ENCODE data around the gene MGAT4B. TPM values are rescaled to one million over a fixed set of nuclear protein-coding genes. Genes with fewer than 3 reads are reported as not detected.

MGAT4B gene
- total and polyA plus RNA-seq, 4 experiments from 2014 or later, result 8.3 to 121 (median 71.5) TPM

DNA sequence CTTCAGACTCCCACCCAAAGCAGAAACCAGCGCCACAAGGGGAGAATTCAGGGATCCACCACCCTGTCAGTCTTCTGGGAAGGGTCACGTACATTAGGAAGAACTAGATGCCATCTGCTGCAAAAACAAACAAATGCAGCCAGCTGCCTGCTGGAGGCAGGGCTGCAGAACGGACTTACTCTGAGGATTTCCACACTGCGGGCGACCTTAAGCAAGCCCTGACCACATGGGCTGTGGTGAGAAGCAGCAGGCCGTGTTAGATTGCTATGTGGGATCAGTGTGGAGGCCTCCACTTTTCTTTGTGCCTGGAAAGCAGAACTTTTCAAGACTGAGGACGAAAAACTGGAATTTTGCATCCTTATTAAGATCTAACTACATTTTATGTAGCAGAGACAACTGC, 26.3 kb downstream of the MGAT4B start:
- H3K27ac ChIP-seq (ENCODE audit: low read depth, low read length), result no peak overlapping the region
- H3K36me3 ChIP-seq (ENCODE audit: insufficient read depth, low read length), result peaks cover 29% of the 10 kb centered on the region
- Mint-ChIP-seq H3K27me3 (no peaks in the 10 kb centered on the region), H3K4me3 (no peak overlapping the region), H3K27ac (no peak overlapping the region), H3K9me3 (no peaks in the 10 kb centered on the region), H3K36me3 (peaks cover 21 to 43% of the 10 kb centered on the region in 2 donors), H3K4me1 (peaks cover 0 to 1% (median 0%) of the 10 kb centered on the region in 4 donors)
- ChIA-PET POLR2A (ENCODE audit: partially characterized antibody) (interaction anchor here (1.1 kb wide), 1 partner anchor 14 kb away, joined by 3 read pairs; no protein-coding TSS in a partner anchor), CTCF (ENCODE audit: partially characterized antibody) (interaction anchor here (1.1 to 9.5 kb wide), 2 partner anchors 17 kb away, joined by 3 to 38 read pairs; no protein-coding TSS in a partner anchor)
- H3K9me3 ChIP-seq (ENCODE audit: control insufficient read depth in 1 of 2, low read length in 2 of 2), result no peaks in the 10 kb centered on the region
- no peak for DNase-seq
- H3K4me3 ChIP-seq (ENCODE audit: low read length in 2 of 2), result no peak overlapping the region
- H3K27me3 ChIP-seq (ENCODE audit: insufficient read depth, low read length), result no peaks in the 10 kb centered on the region
- H3K4me1 ChIP-seq (ENCODE audit: insufficient read depth, low read length), result no peaks in the 10 kb centered on the region
- intact Hi-C loops (cut with micrococcal nuclease), result no loop called here

- peak overlapping the region in 2 of 7 donors; percentile 57 to 60 for H3K27ac Mint-ChIP-seq
- intact Hi-C loops (cut with micrococcal nuclease), result no loop called here
- no peaks in the 10 kb centered on the region for H3K9me3 ChIP-seq (ENCODE audit: control insufficient read depth in 1 of 2, low read length in 2 of 2)
- H3K27me3 Mint-ChIP-seq, result no peaks in the 10 kb centered on the region
- CTCF ChIA-PET (ENCODE audit: partially characterized antibody), result interaction anchor here (1.1 to 9.5 kb wide), 2 partner anchors 17 kb away, joined by 3 to 38 read pairs; no protein-coding TSS in a partner anchor
- peaks cover 33% of the 10 kb centered on the region for H3K36me3 ChIP-seq (ENCODE audit: insufficient read depth, low read length)
- H3K36me3 Mint-ChIP-seq, result peaks cover 21 to 44% of the 10 kb centered on the region in 2 donors
- no peak overlapping the region for H3K4me3 Mint-ChIP-seq
- peaks cover 0 to 1% (median 0%) of the 10 kb centered on the region in 4 donors for H3K4me1 Mint-ChIP-seq
- no peak overlapping the region for H3K4me3 ChIP-seq (ENCODE audit: low read length in 2 of 2)
- POLR2A ChIA-PET (ENCODE audit: partially characterized antibody), result no interaction called here
- no peak for DNase-seq
- no peaks in the 10 kb centered on the region for H3K4me1 ChIP-seq (ENCODE audit: insufficient read depth, low read length)
- no peak overlapping the region for H3K27ac ChIP-seq (ENCODE audit: low read depth, low read length)
- H3K9me3 Mint-ChIP-seq, result no peaks in the 10 kb centered on the region
- no peaks in the 10 kb centered on the region for H3K27me3 ChIP-seq (ENCODE audit: insufficient read depth, low read length)
These were observed 26.8 kb downstream of the MGAT4B start for GRCh38 chr5:179779826-179780225.

DNA sequence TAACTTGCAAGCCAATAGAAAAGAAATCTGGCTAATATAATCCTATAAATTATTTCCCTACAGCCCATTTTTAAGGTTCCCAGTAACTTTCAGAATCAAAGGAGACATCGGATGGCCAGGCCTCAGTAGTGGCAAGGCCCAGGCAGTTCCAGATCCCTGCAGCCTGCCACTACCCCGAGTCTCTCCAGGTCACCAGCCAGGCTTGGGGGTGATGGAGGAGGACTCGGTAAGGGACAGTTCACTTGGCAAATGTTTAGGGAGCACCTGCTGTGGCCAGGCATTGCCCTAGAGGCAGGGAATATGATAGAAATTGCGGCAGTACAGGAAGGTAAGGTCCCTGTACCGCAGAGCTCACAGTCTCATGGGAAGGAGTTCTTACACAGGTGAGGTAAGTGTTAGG, 28.1 kb downstream of the MGAT4B start:
- ChIA-PET CTCF (ENCODE audit: partially characterized antibody) (interaction anchor here (3.4 kb wide), 1 partner anchor 15 kb away, joined by 15 read pairs; no protein-coding TSS in a partner anchor), POLR2A (ENCODE audit: partially characterized antibody) (no interaction called here)
- peaks cover 27 to 53% of the 10 kb centered on the region in 2 donors for H3K36me3 Mint-ChIP-seq
- no peak for DNase-seq
- H3K4me1 Mint-ChIP-seq, result peaks cover 0 to 1% (median 0%) of the 10 kb centered on the region in 4 donors
- Histone ChIP-seq H3K4me1 (ENCODE audit: insufficient read depth, low read length) (no peaks in the 10 kb centered on the region), H3K36me3 (ENCODE audit: insufficient read depth, low read length) (peaks cover 46% of the 10 kb centered on the region), H3K9me3 (ENCODE audit: control insufficient read depth in 1 of 2, low read length in 2 of 2) (no peaks in the 10 kb centered on the region), H3K4me3 (ENCODE audit: low read length in 2 of 2) (no peak overlapping the region), H3K27ac (ENCODE audit: low read depth, low read length) (no peak overlapping the region), H3K27me3 (ENCODE audit: insufficient read depth, low read length) (no peaks in the 10 kb centered on the region)
- H3K27me3 Mint-ChIP-seq, result no peaks in the 10 kb centered on the region
- peak overlapping the region in 2 of 7 donors; percentile 36 to 37 for H3K27ac Mint-ChIP-seq
- H3K9me3 Mint-ChIP-seq, result peaks cover 0 to 1% (median 0%) of the 10 kb centered on the region in 8 donors
- intact Hi-C loops (cut with micrococcal nuclease), result no loop called here
- no peak overlapping the region for H3K4me3 Mint-ChIP-seq

GRCh38 chr5:179777909-179778308, 28.8 kb downstream of the MGAT4B start:
- ChIA-PET POLR2A (ENCODE audit: partially characterized antibody) (no interaction called here), CTCF (ENCODE audit: partially characterized antibody) (interaction anchor here (1.8 to 3.4 kb wide), 2 partner anchors 10 to 15 kb away, joined by 7 to 15 read pairs; no protein-coding TSS in a partner anchor)
- no peak overlapping the region for H3K4me3 ChIP-seq (ENCODE audit: low read length in 2 of 2)
- Mint-ChIP-seq H3K4me3 (no peak overlapping the region), H3K27me3 (no peaks in the 10 kb centered on the region), H3K27ac (peak overlapping the region in 1 of 7 donors; percentile 48), H3K9me3 (peaks cover 0 to 1% (median 0%) of the 10 kb centered on the region in 8 donors), H3K4me1 (peaks cover 0 to 1% (median 0%) of the 10 kb centered on the region in 4 donors), H3K36me3 (peaks cover 34 to 60% of the 10 kb centered on the region in 2 donors)
- H3K27ac ChIP-seq (ENCODE audit: low read depth, low read length), result no peak overlapping the region
- no peaks in the 10 kb centered on the region for H3K9me3 ChIP-seq (ENCODE audit: control insufficient read depth in 1 of 2, low read length in 2 of 2)
- no peak for DNase-seq
- H3K27me3 ChIP-seq (ENCODE audit: insufficient read depth, low read length), result no peaks in the 10 kb centered on the region
- intact Hi-C loops (cut with micrococcal nuclease), result no loop called here
- H3K4me1 ChIP-seq (ENCODE audit: insufficient read depth, low read length), result no peaks in the 10 kb centered on the region
- peaks cover 52% of the 10 kb centered on the region for H3K36me3 ChIP-seq (ENCODE audit: insufficient read depth, low read length)

DNA sequence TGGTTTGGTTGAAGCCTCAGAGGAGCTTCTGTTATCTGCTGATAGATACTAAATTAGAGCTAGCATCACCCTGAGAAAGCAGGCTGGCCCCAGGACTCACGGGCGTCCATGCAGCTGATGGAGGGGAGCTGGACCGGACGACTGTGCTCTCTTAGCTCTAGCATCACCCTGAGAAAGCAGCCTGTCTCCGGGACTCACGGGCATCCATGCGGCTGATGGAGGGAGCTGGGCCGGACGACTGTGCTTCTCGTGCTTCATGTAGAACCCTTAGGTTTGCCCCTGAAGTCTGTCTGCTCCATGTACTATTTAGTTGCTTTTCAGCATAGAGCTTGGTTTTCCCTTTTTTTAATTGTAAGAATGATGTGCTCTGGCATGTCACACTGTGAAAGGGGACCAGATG, 29.2 kb downstream of the MGAT4B start:
- POLR2A ChIA-PET (ENCODE audit: partially characterized antibody), result interaction anchor here (0.5 kb wide), 1 partner anchor 8 kb away, joined by 3 read pairs; no protein-coding TSS in a partner anchor

DNA sequence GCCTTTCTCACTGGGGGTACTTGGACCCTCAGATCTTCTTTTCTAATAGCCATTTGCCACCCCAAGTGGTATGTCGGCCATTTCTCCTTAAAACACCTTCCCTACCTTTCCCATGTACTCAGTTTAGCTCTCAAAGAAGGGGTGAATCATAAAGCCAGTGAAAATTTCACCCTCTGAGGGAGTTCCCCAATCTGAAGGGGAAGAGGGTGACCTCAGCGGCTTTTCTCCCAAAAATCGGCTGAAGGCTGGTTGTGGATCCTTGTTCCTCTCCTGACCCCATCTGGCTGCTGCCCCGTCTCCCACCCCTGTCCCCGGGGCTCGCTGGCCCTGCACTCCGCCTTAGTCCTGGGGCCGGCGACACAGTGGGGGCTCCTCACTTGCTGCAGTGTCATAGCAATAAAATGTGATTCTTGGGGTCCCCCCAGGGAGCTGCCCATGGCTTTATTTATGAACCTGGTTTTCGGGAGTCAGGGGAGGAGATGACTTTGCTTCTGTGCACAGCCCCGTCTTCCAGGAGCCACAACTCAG, 30.2 kb downstream of the MGAT4B start:
- no peak overlapping the region for H3K27ac Mint-ChIP-seq
- H3K27ac ChIP-seq (ENCODE audit: low read depth, low read length), result no peak overlapping the region
- no peaks in the 10 kb centered on the region for H3K4me1 ChIP-seq (ENCODE audit: insufficient read depth, low read length)
- no peaks in the 10 kb centered on the region for H3K27me3 Mint-ChIP-seq
- peaks cover 0 to 1% (median 0%) of the 10 kb centered on the region in 8 donors for H3K9me3 Mint-ChIP-seq
- H3K36me3 ChIP-seq (ENCODE audit: insufficient read depth, low read length), result peaks cover 64% of the 10 kb centered on the region
- ChIA-PET CTCF (ENCODE audit: partially characterized antibody) (interaction anchor here (0.6 to 3.4 kb wide), 3 partner anchors 9 to 38 kb away, joined by 3 to 15 read pairs (median 7); no protein-coding TSS in a partner anchor), POLR2A (ENCODE audit: partially characterized antibody) (no interaction called here)
- no peak for DNase-seq
- H3K36me3 Mint-ChIP-seq, result peaks cover 44 to 75% of the 10 kb centered on the region in 2 donors
- no peaks in the 10 kb centered on the region for H3K27me3 ChIP-seq (ENCODE audit: insufficient read depth, low read length)
- intact Hi-C loops (cut with micrococcal nuclease), result no loop called here
- no peaks in the 10 kb centered on the region for H3K9me3 ChIP-seq (ENCODE audit: control insufficient read depth in 1 of 2, low read length in 2 of 2)
- no peak overlapping the region for H3K4me3 Mint-ChIP-seq
- H3K4me1 Mint-ChIP-seq, result peaks cover 0 to 1% (median 0%) of the 10 kb centered on the region in 4 donors
- no peak overlapping the region for H3K4me3 ChIP-seq (ENCODE audit: low read length in 2 of 2)

More for the DNA sequence above, 29.2 kb downstream of the MGAT4B start:
- Mint-ChIP-seq H3K9me3 (peaks cover 0 to 1% (median 0%) of the 10 kb centered on the region in 8 donors), H3K4me1 (peaks cover 0 to 1% (median 0%) of the 10 kb centered on the region in 4 donors), H3K27ac (peak overlapping the region in 1 of 7 donors; percentile 48), H3K4me3 (no peak overlapping the region), H3K27me3 (no peaks in the 10 kb centered on the region), H3K36me3 (peaks cover 39 to 65% of the 10 kb centered on the region in 2 donors)
- H3K36me3 ChIP-seq (ENCODE audit: insufficient read depth, low read length), result peaks cover 54% of the 10 kb centered on the region
- H3K9me3 ChIP-seq (ENCODE audit: control insufficient read depth in 1 of 2, low read length in 2 of 2), result no peaks in the 10 kb centered on the region
- H3K27ac ChIP-seq (ENCODE audit: low read depth, low read length), result no peak overlapping the region
- H3K27me3 ChIP-seq (ENCODE audit: insufficient read depth, low read length), result no peaks in the 10 kb centered on the region
- CTCF ChIA-PET (ENCODE audit: partially characterized antibody), result interaction anchor here (0.6 to 3.4 kb wide), 4 partner anchors 10 to 39 kb away, joined by 3 to 15 read pairs (median 6); partner anchors contain the start of gene LTC4S
- DNase-seq, result no peak
- H3K4me1 ChIP-seq (ENCODE audit: insufficient read depth, low read length), result no peaks in the 10 kb centered on the region
- no peak overlapping the region for H3K4me3 ChIP-seq (ENCODE audit: low read length in 2 of 2)
- intact Hi-C loops (cut with micrococcal nuclease), result no loop called here

DNA sequence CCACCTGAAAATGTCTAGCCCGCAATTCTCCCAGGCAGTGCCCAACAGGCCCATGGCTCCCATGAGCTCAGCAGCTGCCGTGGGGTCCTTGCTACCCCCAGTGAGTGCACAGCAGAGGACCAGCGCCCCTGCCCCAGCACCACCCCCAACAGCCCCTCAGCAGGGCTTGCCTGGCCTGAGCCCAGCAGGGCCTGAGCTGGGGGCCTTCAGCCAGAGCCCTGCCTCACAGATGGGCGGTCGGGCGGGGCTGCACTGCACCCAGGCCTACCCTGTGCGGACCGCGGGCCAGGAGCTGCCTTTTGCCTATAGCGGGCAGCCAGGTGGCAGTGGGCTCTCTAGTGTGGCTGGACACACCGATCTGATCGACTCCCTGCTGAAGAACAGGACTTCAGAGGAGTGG, 32.2 kb downstream of the MGAT4B start:
- Histone ChIP-seq H3K27me3 (ENCODE audit: insufficient read depth, low read length) (no peaks in the 10 kb centered on the region), H3K36me3 (ENCODE audit: insufficient read depth, low read length) (peaks cover 77% of the 10 kb centered on the region), H3K9me3 (ENCODE audit: control insufficient read depth in 1 of 2, low read length in 2 of 2) (no peaks in the 10 kb centered on the region), H3K4me3 (ENCODE audit: low read length in 2 of 2) (no peak overlapping the region), H3K27ac (ENCODE audit: low read depth, low read length) (no peak overlapping the region), H3K4me1 (ENCODE audit: insufficient read depth, low read length) (no peaks in the 10 kb centered on the region)
- Mint-ChIP-seq H3K27me3 (no peaks in the 10 kb centered on the region), H3K4me3 (no peak overlapping the region), H3K4me1 (peaks cover 0 to 1% (median 0%) of the 10 kb centered on the region in 4 donors), H3K36me3 (peaks cover 56 to 78% of the 10 kb centered on the region in 2 donors), H3K9me3 (peaks cover 0 to 1% (median 0%) of the 10 kb centered on the region in 8 donors), H3K27ac (peak overlapping the region in 1 of 7 donors; percentile 52)
- CTCF ChIA-PET (ENCODE audit: partially characterized antibody), result interaction anchor here (1.3 kb wide), 1 partner anchor 22 kb away, joined by 4 read pairs; no protein-coding TSS in a partner anchor
- POLR2A ChIA-PET (ENCODE audit: partially characterized antibody), result no interaction called here
- intact Hi-C loops (cut with micrococcal nuclease), result no loop called here
- no peak for DNase-seq

Measured in CD4-positive, alpha-beta memory T cell (primary cell).